CD4-positive, alpha-beta memory T cell (primary cell): ENCODE data around the gene GBP2. TPM values are rescaled to one million over a fixed set of nuclear protein-coding genes. Genes with fewer than 3 reads are reported as not detected.
A peak's percentile ranks its signal among the peaks of the same experiment; 100 is the strongest.

Experiments used
- CTCF ChIA-PET: fragments of 350-600 bp; sonication (Branson Sonifier 250); formaldehyde crosslinking; loops from one replicate; lab custom pipeline; 2021; ENCODE audit warnings: inconsistent platforms; ENCODE audit not compliant: partially characterized antibody; lab: Charles Lee
- POLR2A ChIA-PET: fragments of 350-600 bp; sonication (Branson Sonifier 250); formaldehyde crosslinking; loops from one replicate; lab custom pipeline; 2021; ENCODE audit not compliant: partially characterized antibody; lab: Charles Lee
- DNase-seq, 5 donors: peaks; one replicate each; pipeline versions ENCODE4 v3.0.0 to v3.0.0-alpha.2; 2020 to 2022; ENCODE audit warnings: mixed read lengths in 1 of 5
- H3K27ac ChIP-seq: one replicate; pipeline ENCODE4 v1.7.0; 2013; ENCODE audit warnings: low read depth, low read length
- H3K27me3 ChIP-seq: 2 replicates; pipeline ENCODE4 v1.7.0; 2013; ENCODE audit warnings: mild to moderate bottlenecking, low read length, moderate library complexity; ENCODE audit not compliant: insufficient read depth
- H3K36me3 ChIP-seq: 2 replicates; pipeline ENCODE4 v1.7.0; 2013; ENCODE audit warnings: mild to moderate bottlenecking, low read length, moderate library complexity; ENCODE audit not compliant: insufficient read depth
- H3K4me1 ChIP-seq: 2 replicates; pipeline ENCODE4 v1.7.0; 2013; ENCODE audit warnings: mild to moderate bottlenecking, low read length, moderate library complexity; ENCODE audit not compliant: insufficient read depth
- H3K4me3 ChIP-seq, 2 donors: one replicate each; pipeline ENCODE4 v1.7.0; 2013; ENCODE audit warnings: low read length in 2 of 2, mild to moderate bottlenecking in 1 of 2
- H3K9me3 ChIP-seq, 2 donors: one replicate each; pipeline ENCODE4 v1.7.0; 2013; ENCODE audit warnings: low read length in 2 of 2, control low read depth in 1 of 2; ENCODE audit not compliant: control insufficient read depth in 1 of 2
- H3K27ac Mint-ChIP-seq, 7 donors: one replicate each; pipeline ENCODE4 v1.8.0; 2020 to 2021; ENCODE audit warnings: mixed read lengths in 7 of 7, mild to moderate bottlenecking in 6 of 7, inconsistent platforms in 3 of 7, moderate library complexity in 3 of 7
- H3K27me3 Mint-ChIP-seq, 2 donors: one replicate each; pipeline ENCODE4 v1.8.0; 2020 to 2021; ENCODE audit warnings: mixed read lengths in 2 of 2
- H3K36me3 Mint-ChIP-seq, 2 donors: one replicate each; pipeline ENCODE4 v1.8.0; 2020 to 2021; ENCODE audit warnings: mixed read lengths in 2 of 2, inconsistent platforms in 1 of 2, mild to moderate bottlenecking in 1 of 2
- H3K4me1 Mint-ChIP-seq, 4 donors: one replicate each; pipeline ENCODE4 v1.8.0; 2020 to 2021; ENCODE audit warnings: mixed read lengths in 4 of 4, mild to moderate bottlenecking in 1 of 4
- H3K4me3 Mint-ChIP-seq, 8 donors: one replicate each; pipeline ENCODE4 v1.8.0; 2020 to 2021; ENCODE audit warnings: mixed read lengths in 8 of 8, mild to moderate bottlenecking in 7 of 8, moderate library complexity in 6 of 8, inconsistent platforms in 3 of 8
- H3K9me3 Mint-ChIP-seq, 8 donors: one replicate each; pipeline ENCODE4 v1.8.0; 2020 to 2021; ENCODE audit warnings: mixed read lengths in 8 of 8, mild to moderate bottlenecking in 5 of 8, inconsistent platforms in 3 of 8, moderate library complexity in 1 of 8
- intact Hi-C: fragments of 100-400 bp; cut with micrococcal nuclease; formaldehyde crosslinking; loops from one replicate; pipeline ENCODE4 v1.15.1; 2023
- polyA plus RNA-seq, 2 donors: library from polyadenylated mRNA; unstranded; fragments of 300-500 nt; fragmentation: Illumina TruSeq; gene quantifications; one replicate each; pipeline ENCODE4 v1.2.3, GENCODE V29; 2021
- total RNA-seq, 2 experiments: library from RNA; stranded (reverse); gene quantifications; one replicate each; pipeline ENCODE4 v1.2.3, GENCODE V29; 2021

The GBP2 gene
- total and polyA plus RNA-seq, 4 experiments from 2014 or later: 109 to 199 (median 157) TPM

DNA sequence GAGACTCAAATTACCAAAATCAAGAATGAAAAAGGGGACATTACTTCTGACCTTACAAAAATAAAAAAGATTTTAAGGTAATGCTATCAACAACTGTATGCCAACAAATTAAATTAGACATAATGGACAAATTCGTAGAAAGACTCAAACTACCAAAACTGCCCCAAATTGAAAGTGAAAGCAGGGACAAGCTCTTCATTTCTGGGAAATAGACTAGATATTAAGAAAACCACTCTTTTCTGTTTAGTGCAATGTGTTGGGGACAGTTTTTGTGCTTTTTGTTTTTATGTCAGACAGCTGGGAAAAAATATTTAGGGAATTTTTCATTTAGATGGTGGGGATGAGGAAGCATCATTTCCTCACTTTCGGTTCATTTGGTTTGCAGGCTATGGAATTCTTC, 56.0 kb downstream of the GBP2 start:
- no peaks in the 10 kb centered on the region for H3K27me3 Mint-ChIP-seq
- peaks cover 27% of the 10 kb centered on the region for H3K4me1 ChIP-seq
- H3K27ac ChIP-seq: peak overlapping the region; percentile 54
- ChIA-PET CTCF (interaction anchor here (0.7 to 2.4 kb wide), 11 partner anchors 12 to 288 kb away, joined by 3 to 9 read pairs (median 4); no protein-coding TSS in a partner anchor), POLR2A (interaction anchor here (0.5 to 4.5 kb wide), 14 partner anchors 11 to 541 kb away, joined by 3 to 33 read pairs (median 4); partner anchors contain the start of genes GBP2, GBP3, GBP4 and GBP5)
- intact Hi-C loops: loop anchor here (5.0 kb wide), 2 partner anchors 207 to 542 kb away; no protein-coding TSS in a partner anchor
- H3K36me3 Mint-ChIP-seq: peaks cover 12 to 16% of the 10 kb centered on the region in 2 donors
- H3K9me3 Mint-ChIP-seq: peaks cover 7 to 24% (median 16%) of the 10 kb centered on the region in 8 donors
- H3K9me3 ChIP-seq: no peaks in the 10 kb centered on the region
- H3K27me3 ChIP-seq: no peaks in the 10 kb centered on the region
- peak overlapping the region; percentile 83 to 93 (median 92) for H3K4me3 Mint-ChIP-seq
- H3K36me3 ChIP-seq: no peaks in the 10 kb centered on the region
- H3K27ac Mint-ChIP-seq: peak overlapping the region; percentile 47 to 97 (median 94)
- peak overlapping the region; percentile 7 to 44 for H3K4me3 ChIP-seq
- peaks cover 17 to 28% (median 25%) of the 10 kb centered on the region in 4 donors for H3K4me1 Mint-ChIP-seq
- DNase-seq: peak in 4 of 5 donors; percentile 22 to 42 (median 31)

DNA sequence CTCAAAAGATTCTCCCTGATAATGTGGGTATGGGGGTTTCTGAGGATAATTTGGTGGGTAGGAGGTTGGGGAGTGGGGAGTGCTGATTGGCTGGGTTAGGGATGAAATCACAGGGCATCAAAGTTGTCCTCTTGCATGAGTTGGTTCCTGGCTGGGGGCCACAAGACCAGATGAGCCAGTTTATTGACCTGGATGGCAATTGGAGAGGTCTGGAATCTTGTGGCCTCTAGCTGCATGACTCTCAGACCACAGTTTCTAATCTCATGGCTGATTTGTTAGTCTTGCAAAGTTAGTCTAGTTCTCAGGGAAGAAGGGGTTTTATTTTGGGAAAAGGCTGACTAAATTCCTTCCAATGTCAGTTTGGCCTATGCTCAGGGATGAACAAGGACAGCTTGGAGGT, 57.6 kb downstream of the GBP2 start:
- Histone ChIP-seq H3K9me3 (no peaks in the 10 kb centered on the region), H3K4me1 (peaks cover 34% of the 10 kb centered on the region), H3K27me3 (no peaks in the 10 kb centered on the region), H3K4me3 (no peak overlapping the region), H3K36me3 (no peaks in the 10 kb centered on the region), H3K27ac (no peak overlapping the region)
- H3K4me3 Mint-ChIP-seq: peak overlapping the region in 2 of 8 donors; percentile 41 to 44
- H3K4me1 Mint-ChIP-seq: peaks cover 25 to 44% (median 29%) of the 10 kb centered on the region in 4 donors
- H3K27ac Mint-ChIP-seq: peak overlapping the region in 6 of 7 donors; percentile 21 to 60 (median 42)
- peaks cover 0 to 9% (median 3%) of the 10 kb centered on the region in 8 donors for H3K9me3 Mint-ChIP-seq
- peaks cover 0 to 21% of the 10 kb centered on the region in 2 donors for H3K36me3 Mint-ChIP-seq
- ChIA-PET CTCF (interaction anchor here (0.6 to 1.2 kb wide), 2 partner anchors 13 to 290 kb away, joined by 3 to 4 read pairs; no protein-coding TSS in a partner anchor), POLR2A (interaction anchor here (1.0 to 4.5 kb wide), 3 partner anchors 10 to 59 kb away, joined by 3 to 33 read pairs (median 12); partner anchors contain the start of gene GBP3)
- no peaks in the 10 kb centered on the region for H3K27me3 Mint-ChIP-seq
- intact Hi-C loops: loop anchor here (5.0 kb wide), 2 partner anchors 209 to 544 kb away; no protein-coding TSS in a partner anchor
- no peak for DNase-seq

DNA sequence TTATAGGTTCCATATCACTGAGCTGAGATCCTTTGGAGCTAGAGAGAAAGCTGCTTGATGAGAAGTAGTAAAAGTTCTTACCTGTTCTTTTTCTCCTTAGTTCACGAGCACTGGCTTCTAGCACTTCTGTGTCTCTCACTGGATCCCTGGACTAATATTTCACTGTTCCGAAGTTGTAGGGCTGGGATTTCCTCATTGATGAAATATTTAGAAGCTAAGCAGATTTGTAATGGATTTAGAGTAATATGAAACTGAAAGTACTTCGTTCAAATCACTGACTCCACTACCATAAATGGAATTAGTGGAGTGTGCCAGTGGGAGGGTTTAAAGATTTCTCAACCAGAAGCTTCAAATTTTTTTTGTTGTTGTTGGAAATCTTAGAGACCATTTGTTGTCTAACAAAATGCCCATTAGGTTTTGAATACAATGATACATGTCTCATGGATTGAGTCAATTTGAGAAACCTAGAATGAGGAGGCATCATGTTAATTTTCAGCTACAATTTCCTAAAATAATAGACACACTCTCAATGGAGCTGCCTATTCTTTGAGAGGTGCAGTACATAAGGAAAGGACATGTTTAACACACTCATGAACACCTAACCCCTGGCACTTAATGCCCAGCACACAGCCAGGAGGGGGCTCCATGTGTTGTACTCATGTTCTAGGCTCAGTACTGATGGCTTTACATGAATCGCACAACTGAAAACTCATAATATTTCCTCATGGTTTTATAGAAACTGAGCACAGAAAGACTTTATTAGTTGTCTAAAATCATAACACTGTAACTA, 60.6 kb downstream of the GBP2 start, which contains the start of gene GBP1:
Gene GBP1, minus strand, starts transcription at position 130 of the 790 bp plus-strand sequence. CDS start 1,974 bp downstream, outside the sequence.
- POLR2A ChIA-PET: interaction anchor here (0.6 to 4.9 kb wide), 23 partner anchors 9 to 543 kb away, joined by 3 to 60 read pairs (median 4); partner anchors contain the start of genes GBP2, GBP3, GBP4 and GTF2B
- peak within 1 kb of the TSS; percentile 94 to 100 (median 96) for H3K27ac Mint-ChIP-seq
- DNase-seq: peak; percentile 51 to 57 (median 53)

DNA sequence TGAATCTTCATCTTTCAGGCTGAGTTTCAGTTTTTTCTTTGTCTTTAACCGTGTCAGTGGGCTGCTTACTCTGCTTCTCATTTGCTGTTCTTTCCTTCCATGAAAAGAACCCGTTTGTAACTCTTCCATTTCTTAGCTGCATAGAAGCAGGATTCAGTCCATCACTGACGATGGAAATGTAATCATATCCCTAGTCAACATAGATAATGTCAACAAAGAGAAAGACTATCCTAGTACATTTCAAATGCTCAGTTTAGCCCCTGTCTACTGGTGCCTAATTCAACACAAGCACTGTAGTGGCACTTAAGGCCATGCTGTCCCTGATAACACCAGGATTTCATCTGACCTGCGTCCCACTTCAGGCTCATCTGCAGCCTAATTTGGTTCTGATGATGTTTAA, 61.3 kb downstream of the GBP2 start:
- Histone ChIP-seq H3K9me3 (no peaks in the 10 kb centered on the region), H3K27ac (peak overlapping the region; percentile 85), H3K36me3 (peaks cover 7% of the 10 kb centered on the region), H3K27me3 (no peaks in the 10 kb centered on the region), H3K4me1 (peaks cover 59% of the 10 kb centered on the region), H3K4me3 (peak overlapping the region; percentile 65 to 74)
- intact Hi-C loops: loop anchor here (1.0 to 5.0 kb wide), 7 partner anchors 30 to 548 kb away; partner anchors contain the start of genes GBP2, GBP3 and GBP4
- ChIA-PET CTCF (interaction anchor here (0.8 to 1.8 kb wide), 9 partner anchors 14 to 211 kb away, joined by 3 to 14 read pairs (median 4); partner anchors contain the start of gene GBP3), POLR2A (interaction anchor here (0.9 to 4.9 kb wide), 18 partner anchors 8 to 543 kb away, joined by 3 to 60 read pairs (median 4); partner anchors contain the start of genes GBP2, GBP3 and GTF2B)
- peak overlapping the region; percentile 94 to 100 (median 96) for H3K27ac Mint-ChIP-seq
- no peaks in the 10 kb centered on the region for H3K9me3 Mint-ChIP-seq
- H3K4me3 Mint-ChIP-seq: peak overlapping the region; percentile 90 to 100 (median 98)
- no peaks in the 10 kb centered on the region for H3K27me3 Mint-ChIP-seq
- no peak for DNase-seq
- H3K36me3 Mint-ChIP-seq: peaks cover 29 to 51% of the 10 kb centered on the region in 2 donors
- peaks cover 36 to 68% (median 49%) of the 10 kb centered on the region in 4 donors for H3K4me1 Mint-ChIP-seq

More for the DNA sequence above, 60.6 kb downstream of the GBP2 start, which contains the start of gene GBP1:
- H3K36me3 Mint-ChIP-seq: peaks cover 25 to 46% of the 10 kb centered on the region in 2 donors
- H3K4me1 ChIP-seq: peaks cover 56% of the 10 kb centered on the region
- no peaks in the 10 kb centered on the region for H3K27me3 ChIP-seq
- no peaks in the 10 kb centered on the region for H3K9me3 ChIP-seq
- H3K4me1 Mint-ChIP-seq: peaks cover 37 to 70% (median 51%) of the 10 kb centered on the region in 4 donors
- peak within 1 kb of the TSS; percentile 90 to 100 (median 98) for H3K4me3 Mint-ChIP-seq
- no peaks in the 10 kb centered on the region for H3K27me3 Mint-ChIP-seq
- no peaks in the 10 kb centered on the region for H3K9me3 Mint-ChIP-seq
- peaks cover 2% of the 10 kb centered on the region for H3K36me3 ChIP-seq
- H3K4me3 ChIP-seq: peak within 1 kb of the TSS; percentile 65 to 74
- intact Hi-C loops: loop anchor here (1.0 to 5.0 kb wide), 6 partner anchors 30 to 547 kb away; partner anchors contain the start of genes GBP2 and GBP3
- peak within 1 kb of the TSS; percentile 85 for H3K27ac ChIP-seq
- CTCF ChIA-PET: interaction anchor here (0.7 to 1.8 kb wide), 10 partner anchors 14 to 211 kb away, joined by 3 to 14 read pairs (median 4); partner anchors contain the start of genes GBP3 and GBP4

DNA sequence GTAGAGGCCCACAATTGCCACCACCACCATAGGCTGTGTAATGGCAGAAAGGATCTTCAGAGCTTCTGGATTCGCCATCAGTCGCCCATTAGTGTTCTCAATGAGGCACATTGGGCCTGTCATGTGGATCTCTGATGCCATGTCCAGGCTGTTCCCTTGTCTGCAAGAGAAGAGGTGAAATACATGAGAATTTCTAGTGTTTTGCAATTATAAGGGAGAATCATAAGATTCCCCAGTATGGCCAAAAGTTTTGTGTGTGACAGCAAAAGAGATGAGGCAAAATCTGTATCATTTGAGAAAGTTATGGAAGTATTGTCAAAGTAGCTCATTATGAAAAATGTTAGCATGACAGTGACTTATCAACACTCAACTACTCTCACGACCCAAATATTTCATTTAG, 62.8 kb downstream of the GBP2 start:
- DNase-seq: no peak
- H3K4me3 Mint-ChIP-seq: peak overlapping the region; percentile 90 to 100 (median 98)
- H3K27me3 ChIP-seq: no peaks in the 10 kb centered on the region
- H3K27ac ChIP-seq: peak overlapping the region; percentile 85
- ChIA-PET CTCF (interaction anchor here (1.2 to 1.7 kb wide), 5 partner anchors 40 to 65 kb away, joined by 3 to 8 read pairs (median 3); partner anchors contain the start of genes GBP2 and GBP3), POLR2A (interaction anchor here (0.5 to 4.9 kb wide), 6 partner anchors 28 to 224 kb away, joined by 3 to 60 read pairs (median 5); partner anchors contain the start of genes GBP2 and GBP3)
- H3K36me3 Mint-ChIP-seq: peaks cover 41 to 64% of the 10 kb centered on the region in 2 donors
- H3K27me3 Mint-ChIP-seq: no peaks in the 10 kb centered on the region
- H3K4me3 ChIP-seq: peak overlapping the region; percentile 14 to 65
- peaks cover 48% of the 10 kb centered on the region for H3K4me1 ChIP-seq
- peaks cover 34 to 67% (median 47%) of the 10 kb centered on the region in 4 donors for H3K4me1 Mint-ChIP-seq
- no peaks in the 10 kb centered on the region for H3K9me3 ChIP-seq
- peaks cover 19% of the 10 kb centered on the region for H3K36me3 ChIP-seq
- intact Hi-C loops: loop anchor here (5.0 kb wide), 1 partner anchor 134 kb away; the partner anchor contains the start of gene GBP4
- peak overlapping the region; percentile 72 to 98 (median 95) for H3K27ac Mint-ChIP-seq
- H3K9me3 Mint-ChIP-seq: no peaks in the 10 kb centered on the region

DNA sequence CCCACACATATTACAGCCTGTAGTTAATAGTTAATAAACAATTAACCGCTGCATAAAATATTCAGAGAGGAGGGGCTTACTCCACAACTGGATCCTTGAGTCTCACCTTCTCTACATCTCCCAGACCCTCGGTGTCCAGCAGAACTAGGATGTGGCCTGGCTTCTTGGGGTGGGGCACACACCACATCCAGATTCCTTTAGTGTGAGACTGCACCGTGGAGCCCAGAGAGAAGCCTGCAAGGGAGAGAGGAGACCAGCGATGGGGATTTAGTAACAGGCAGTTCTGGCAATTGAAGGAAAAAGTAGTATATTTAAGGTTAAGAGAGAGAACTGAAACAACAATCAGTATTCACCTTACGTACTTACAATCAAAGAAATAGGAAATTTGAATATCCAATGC, 65.8 kb downstream of the GBP2 start:
- Histone ChIP-seq H3K27ac (no peak overlapping the region), H3K9me3 (no peaks in the 10 kb centered on the region), H3K36me3 (peaks cover 49% of the 10 kb centered on the region), H3K27me3 (no peaks in the 10 kb centered on the region), H3K4me1 (peaks cover 41% of the 10 kb centered on the region), H3K4me3 (no peak overlapping the region)
- Mint-ChIP-seq H3K9me3 (no peaks in the 10 kb centered on the region), H3K27me3 (no peaks in the 10 kb centered on the region), H3K4me3 (peak overlapping the region in 6 of 8 donors; percentile 21 to 89 (median 68)), H3K4me1 (peaks cover 28 to 60% (median 43%) of the 10 kb centered on the region in 4 donors), H3K36me3 (peaks cover 68 to 91% of the 10 kb centered on the region in 2 donors), H3K27ac (peak overlapping the region in 3 of 7 donors; percentile 3 to 87 (median 60))
- DNase-seq: no peak
- POLR2A ChIA-PET: no interaction called here
- intact Hi-C loops: loop anchor here (5.0 kb wide), 1 partner anchor 137 kb away; the partner anchor contains the start of gene GBP4
- CTCF ChIA-PET: no interaction called here
